Calu3 (cell line): ENCODE measurements around the gene CYTH2. TPM values are rescaled to one million over a fixed set of nuclear protein-coding genes. Genes with fewer than 3 reads are reported as not detected.

ENCODE experiments used
- BruUV-seq: library from RNA; stranded (reverse); fragments of 400-500 nt; replicated peaks from 2 replicates; lab custom pipeline; 2021; lab: Mats Ljungman, UMichigan
- CTCF ChIA-PET: fragments of 300-600 bp; sonication (Branson Sonifier 250); formaldehyde crosslinking; loops from one replicate; lab custom pipeline; 2022; ENCODE audit warnings: antibody characterized with exemption; lab: Charles Lee
- DNase-seq: peaks from one replicate; pipeline ENCODE4 v3.0.0; 2022
- H3K27ac Mint-ChIP-seq: one replicate; pipeline ENCODE4 v1.8.0; 2022; ENCODE audit warnings: mixed read lengths; ENCODE audit not compliant: unreplicated experiment
- H3K27me3 Mint-ChIP-seq: one replicate; pipeline ENCODE4 v1.8.0; 2022; ENCODE audit warnings: mixed read lengths; ENCODE audit not compliant: unreplicated experiment
- H3K36me3 Mint-ChIP-seq: one replicate; pipeline ENCODE4 v1.8.0; 2022; ENCODE audit warnings: mild to moderate bottlenecking, moderate library complexity, mixed read lengths; ENCODE audit not compliant: insufficient read depth, unreplicated experiment
- H3K4me1 Mint-ChIP-seq: one replicate; pipeline ENCODE4 v1.8.0; 2022; ENCODE audit warnings: mild to moderate bottlenecking, low read depth, mixed read lengths; ENCODE audit not compliant: unreplicated experiment
- H3K4me3 Mint-ChIP-seq: one replicate; pipeline ENCODE4 v1.8.0; 2022; ENCODE audit warnings: mild to moderate bottlenecking, low read depth, moderate library complexity, mixed read lengths; ENCODE audit not compliant: unreplicated experiment
- H3K9me3 Mint-ChIP-seq: one replicate; pipeline ENCODE4 v1.8.0; 2022; ENCODE audit warnings: low read depth, mixed read lengths; ENCODE audit not compliant: unreplicated experiment
- CTCF ChIP-seq: fragments of 200-600 bp; IDR thresholded peaks from one replicate; pipeline ENCODE4 v1.8.0; 2022; ENCODE audit warnings: antibody characterized with exemption; ENCODE audit not compliant: unreplicated experiment
- intact Hi-C: fragments of 100-400 bp; cut with micrococcal nuclease; formaldehyde crosslinking; loops from one replicate; pipeline ENCODE4 v1.10.0; 2022; ENCODE audit not compliant: unreplicated experiment
- total RNA-seq: library from RNA; stranded (reverse); gene quantifications from 2 replicates; pipeline ENCODE4 v1.2.3, GENCODE V29; 2022

CYTH2 gene
- total RNA-seq, 1 experiment from 2014 or later, result 109 TPM

- no peak for TF ChIP-seq CTCF
- H3K27me3 Mint-ChIP-seq, result no peaks in the 10 kb centered on the region
- no peak for DNase-seq
- peaks cover under 1% of the 10 kb centered on the region for H3K4me1 Mint-ChIP-seq
- no TSS peak for BruUV-seq
- H3K9me3 Mint-ChIP-seq, result no peaks in the 10 kb centered on the region
- peak overlapping the region; percentile 38 for H3K27ac Mint-ChIP-seq
- CTCF ChIA-PET, result interaction anchor here (0.7 kb wide), 2 partner anchors 19 to 319 kb away, joined by 3 read pairs; no protein-coding TSS in a partner anchor
- no peak overlapping the region for H3K4me3 Mint-ChIP-seq
- H3K36me3 Mint-ChIP-seq, result peaks cover 73% of the 10 kb centered on the region
- intact Hi-C loops, result no loop called here
Observed at GRCh38 chr19:48466561-48467325, 2.4 kb upstream of the CYTH2 start.

GRCh38 chr19:48468772-48469288 is 339 bp upstream of the CYTH2 start:
- intact Hi-C loops, result no loop called here
- no peak for TF ChIP-seq CTCF
- Mint-ChIP-seq H3K9me3 (no peaks in the 10 kb centered on the region), H3K4me1 (peaks cover 11% of the 10 kb centered on the region), H3K36me3 (peaks cover 79% of the 10 kb centered on the region), H3K27me3 (no peaks in the 10 kb centered on the region), H3K4me3 (peak overlapping the region; percentile 80), H3K27ac (peak overlapping the region; percentile 98)
- peak; percentile 99 for DNase-seq
- BruUV-seq, result no TSS peak
- CTCF ChIA-PET, result no interaction called here

DNA sequence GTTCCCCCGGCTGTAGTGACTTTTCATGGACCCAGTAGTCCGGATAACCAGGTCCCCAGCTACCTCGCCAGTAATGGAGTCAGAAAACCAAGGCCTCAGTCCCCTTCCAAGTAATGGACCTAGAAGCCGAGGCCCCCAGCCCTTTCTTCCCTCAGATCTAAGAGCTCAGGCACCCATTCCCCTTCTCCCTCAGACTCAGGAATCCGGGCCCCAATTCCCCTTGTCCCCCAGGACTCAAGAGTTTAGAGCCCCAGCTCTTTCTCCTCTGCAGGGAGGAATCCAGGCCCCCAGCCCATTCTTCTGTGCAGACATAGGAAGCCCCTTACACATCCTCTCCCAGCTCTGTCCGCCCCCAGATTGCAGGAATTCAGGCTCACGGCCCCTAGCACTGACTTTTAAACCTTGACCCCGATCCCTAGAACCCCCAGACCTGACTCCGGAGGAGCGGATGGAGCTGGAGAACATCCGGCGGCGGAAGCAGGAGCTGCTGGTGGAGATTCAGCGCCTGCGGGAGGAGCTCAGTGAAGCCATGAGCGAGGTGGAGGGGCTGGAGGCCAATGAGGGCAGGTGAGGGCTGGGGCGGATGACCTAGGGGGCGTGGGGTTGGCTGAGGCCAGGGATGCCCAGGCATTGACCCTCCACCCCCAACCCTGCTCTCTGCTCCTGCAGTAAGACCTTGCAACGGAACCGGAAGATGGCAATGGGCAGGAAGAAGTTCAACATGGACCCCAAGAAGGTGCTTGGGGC is 938 bp downstream of the CYTH2 start:
- intact Hi-C loops, result no loop called here
- DNase-seq, result no peak
- H3K9me3 Mint-ChIP-seq, result no peaks in the 10 kb centered on the region
- H3K4me3 Mint-ChIP-seq, result peak overlapping the region; percentile 80
- peak overlapping the region; percentile 98 for H3K27ac Mint-ChIP-seq
- H3K36me3 Mint-ChIP-seq, result peaks cover 78% of the 10 kb centered on the region
- CTCF ChIA-PET, result interaction anchor here (0.5 to 1.3 kb wide), 5 partner anchors 18 to 79 kb away, joined by 3 to 5 read pairs (median 3); partner anchors contain the start of gene KDELR1
- no TSS peak for BruUV-seq
- H3K4me1 Mint-ChIP-seq, result peaks cover 11% of the 10 kb centered on the region
- H3K27me3 Mint-ChIP-seq, result no peaks in the 10 kb centered on the region
- TF ChIP-seq CTCF, result no peak

DNA sequence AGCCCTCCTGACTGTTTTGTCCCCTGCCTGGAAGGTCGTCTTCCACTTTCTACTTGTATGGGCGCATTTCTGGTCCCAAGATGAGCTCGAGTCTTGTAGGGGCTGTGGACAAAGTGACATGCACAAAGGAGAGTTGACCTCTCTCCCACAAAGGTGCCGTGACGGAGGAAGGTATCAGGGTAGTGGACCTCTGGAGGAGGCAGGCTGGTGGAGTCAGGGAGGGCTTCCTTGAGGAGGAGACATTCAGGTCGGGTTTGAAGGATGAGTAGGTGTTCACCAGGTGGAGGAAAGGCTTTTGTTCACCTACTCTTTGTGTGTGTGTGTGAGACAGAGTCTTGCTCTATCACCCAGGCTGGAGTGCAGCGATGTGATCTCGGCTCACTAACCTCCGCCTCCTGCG is 1.7 kb downstream of the CYTH2 start:
- Mint-ChIP-seq H3K36me3 (peaks cover 80% of the 10 kb centered on the region), H3K9me3 (no peaks in the 10 kb centered on the region), H3K27me3 (no peaks in the 10 kb centered on the region), H3K4me1 (peaks cover 11% of the 10 kb centered on the region), H3K4me3 (peak overlapping the region; percentile 80), H3K27ac (peak overlapping the region; percentile 50)
- DNase-seq, result no peak
- no peak for TF ChIP-seq CTCF
- no TSS peak for BruUV-seq
- intact Hi-C loops, result no loop called here
- CTCF ChIA-PET, result interaction anchor here (1.3 kb wide), 1 partner anchor 17 kb away, joined by 3 read pairs; no protein-coding TSS in a partner anchor
